ENCODE measurements around the gene CASKIN1. TPM values are rescaled to one million over a fixed set of nuclear protein-coding genes. Genes with fewer than 3 reads are reported as not detected.

Gene CASKIN1
- total and polyA plus RNA-seq, 2 of the 8 experiments (the other 6 are each of a cell fraction or from before 2014, with no cell fraction given), result 1.2 to 6.4 TPM

DNA sequence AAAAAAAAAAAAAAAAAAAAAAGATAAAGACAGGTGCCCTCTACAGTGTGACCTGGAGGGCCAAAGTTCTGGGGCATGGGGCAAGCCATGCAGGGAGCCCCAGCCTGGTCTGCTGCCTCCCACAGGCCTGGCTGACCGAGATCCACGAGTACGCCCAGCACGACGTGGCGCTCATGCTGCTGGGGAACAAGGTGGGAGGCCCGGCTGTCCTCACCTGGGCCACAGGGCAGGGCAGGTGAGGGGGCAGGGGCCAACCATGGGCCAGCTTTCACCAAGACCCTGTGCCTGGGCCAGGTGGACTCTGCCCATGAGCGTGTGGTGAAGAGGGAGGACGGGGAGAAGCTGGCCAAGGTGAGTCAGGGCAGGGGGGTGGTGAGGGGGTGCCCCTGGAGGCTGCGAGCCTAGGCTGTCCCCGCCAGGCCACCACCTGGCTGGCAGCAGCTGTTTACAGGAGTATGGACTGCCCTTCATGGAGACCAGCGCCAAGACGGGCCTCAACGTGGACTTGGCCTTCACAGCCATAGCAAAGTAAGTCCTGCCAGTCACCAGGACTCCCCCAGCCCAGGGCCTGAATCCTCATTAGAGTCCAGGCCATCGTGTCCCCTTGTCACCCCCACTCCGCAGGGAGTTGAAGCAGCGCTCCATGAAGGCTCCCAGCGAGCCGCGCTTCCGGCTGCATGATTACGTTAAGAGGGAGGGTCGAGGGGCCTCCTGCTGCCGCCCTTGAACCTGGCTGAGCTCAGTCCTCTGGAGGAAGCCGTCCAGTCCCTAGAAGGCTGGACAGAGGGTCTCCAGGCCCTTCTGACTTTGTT is 43.5 kb downstream of the CASKIN1 start:
- H3K4ac ChIP-seq (replicated peaks; ENCODE audit: insufficient read length, low read depth, low read length), result peak overlapping the region; percentile 4
- peak overlapping the region; percentile 87 for H2BK5ac ChIP-seq (ENCODE audit: low read depth, low read length)
- peaks cover 8% of the 10 kb centered on the region; the same call in 1 of the 2 replicates for H3K79me1 ChIP-seq (ENCODE audit: low read depth, low read length)
- H3K14ac ChIP-seq (ENCODE audit: insufficient read length), result no peak overlapping the region
- H3K4me2 ChIP-seq (ENCODE audit: insufficient read depth in 1 of 2, low read depth in 2 of 2, low read length in 2 of 2), result peak overlapping the region; percentile 94 to 97
- peak overlapping the region; percentile 70 to 97 (median 93); a peak in 6 of 7 replicates for H3K9ac ChIP-seq (replicated peaks in 1 of 4; ENCODE audit: extremely low read depth in 1 of 4, low read depth in 3 of 4, low read length in 3 of 4)
- peaks cover 3 to 49% (median 36%) of the 10 kb centered on the region in 4 experiments for H3K4me1 ChIP-seq (replicated peaks in 1 of 4; ENCODE audit: control insufficient read depth in 3 of 4, insufficient read depth in 4 of 4, low read length in 3 of 4)
- ChIA-PET CTCF (ENCODE audit: partially characterized antibody) (interaction anchor here (0.6 to 4.4 kb wide), 13 partner anchors 9 to 1436 kb away, joined by 3 to 24 read pairs (median 3); no protein-coding TSS in a partner anchor), POLR2A (ENCODE audit: partially characterized antibody) (interaction anchor here (0.8 to 15.0 kb wide), 35 partner anchors 10 to 378 kb away, joined by 3 to 312 read pairs (median 4); partner anchors contain the start of genes BRICD5, CEMP1, ECI1 and MLST8)
- H4K20me1 ChIP-seq (replicated peaks in 1 of 2; ENCODE audit: control insufficient read depth in 1 of 2, insufficient read depth in 2 of 2, low read length in 2 of 2), result peaks cover 19 to 57% of the 10 kb centered on the region in 2 experiments
- FAIRE-seq, result no peak
- DNase-seq (ENCODE audit: low read depth in 1 of 2, low spot score in 2 of 2), result no peak
- no peaks in the 10 kb centered on the region for H3K27me3 ChIP-seq (replicated peaks in 1 of 4; ENCODE audit: control insufficient read depth in 3 of 4, extremely low read depth in 1 of 4, insufficient read depth in 3 of 4, low read length in 3 of 4)
- peak overlapping the region; percentile 85 to 99 (median 95) for H3K4me3 ChIP-seq (ENCODE audit: extremely low read depth in 1 of 4, insufficient read depth in 2 of 4, low read depth in 3 of 4, low read length in 4 of 4)
- H4K8ac ChIP-seq (ENCODE audit: extremely low read depth, insufficient read depth, low read length), result peak overlapping the region; percentile 66
- no peak overlapping the region for H3K23ac ChIP-seq (ENCODE audit: insufficient read length)
- peak overlapping the region; percentile 56 for H3K56ac ChIP-seq (replicated peaks; ENCODE audit: insufficient read length, low read depth, low read length)
- H3K23me2 ChIP-seq (ENCODE audit: low read depth, low read length), result peaks cover 38% of the 10 kb centered on the region; the same call in 1 of the 2 replicates
- peak overlapping the region; percentile 31 for H4K5ac ChIP-seq (ENCODE audit: insufficient read length, low read depth, low read length)
- peak overlapping the region; percentile 62 for H3K27ac ChIP-seq (ENCODE audit: low read depth, low read length)
- no peak overlapping the region for H2BK120ac ChIP-seq (replicated peaks; ENCODE audit: low read depth, low read length)
- peak overlapping the region; percentile 88 for H3K18ac ChIP-seq (ENCODE audit: extremely low read depth, low read length)
- no peaks in the 10 kb centered on the region for H3K9me3 ChIP-seq (ENCODE audit: insufficient read depth in 2 of 2, low read depth in 1 of 2, low read length in 1 of 2)
- H3K36me3 ChIP-seq (ENCODE audit: control insufficient read depth in 2 of 4, insufficient read depth in 4 of 4, low read length in 3 of 4), result peaks cover 5 to 35% (median 13%) of the 10 kb centered on the region in 4 experiments; a peak in 7 of 8 replicates
- H3K79me2 ChIP-seq (ENCODE audit: control insufficient read depth in 1 of 2, insufficient read depth in 2 of 2, low read length in 2 of 2), result peaks cover 25 to 51% of the 10 kb centered on the region in 2 experiments
- 37% methylated on average over 25 of the region's 25 CpGs; no CpG with 5 or more reads in 1 of the 2 experiments for WGBS, 2 experiments (ENCODE audit: extremely low coverage in 1 of 2, insufficient coverage in 1 of 2, insufficient read length in 1 of 2, insufficient replicate concordance in 2 of 2, low coverage in 1 of 2, low lambda C conversion rate in 2 of 2, missing lambda C conversion rate in 1 of 2)
- H2BK12ac ChIP-seq (ENCODE audit: low read depth, low read length), result no peak overlapping the region
- H2AFZ ChIP-seq (ENCODE audit: low read length), result no peak overlapping the region
- H2BK20ac ChIP-seq (ENCODE audit: low read length), result no peak overlapping the region
- H2BK15ac ChIP-seq (ENCODE audit: low read length), result no peak overlapping the region
- H2AK5ac ChIP-seq (ENCODE audit: low read depth, low read length), result no peak overlapping the region
- H4K91ac ChIP-seq (replicated peaks; ENCODE audit: insufficient read length, low read length), result peak overlapping the region; percentile 35
- TF ChIP-seq FOSL1 (IDR thresholded peaks at IDR 0.05; ENCODE audit: insufficient read depth, low read depth, low read length) (no peak), BRCA1 (IDR thresholded peaks at IDR 0.05; ENCODE audit: low read depth, low read length) (no peak), SAP30 (IDR thresholded peaks at IDR 0.05; ENCODE audit: insufficient read depth, insufficient replicate concordance, low read length) (no peak), EZH2 (IDR thresholded peaks at IDR 0.05; ENCODE audit: low read depth, low read length, severe bottlenecking) (no peak), YY1 (IDR thresholded peaks at IDR 0.05; ENCODE audit: low read depth, low read length) (no peak), ZNF274 (IDR thresholded peaks at IDR 0.05; ENCODE audit: borderline replicate concordance, extremely low read depth, low read length) (no peak), SIX5 (IDR thresholded peaks at IDR 0.05; ENCODE audit: low read depth, low read length) (no peak), TAF7 (optimal IDR thresholded peaks at IDR 0.05; ENCODE audit: borderline replicate concordance, low read depth, low read length) (peak; percentile 58), CEBPB (IDR thresholded peaks at IDR 0.05; ENCODE audit: low read depth, low read length) (no peak)
- TF ChIP-seq, protein P1, sequence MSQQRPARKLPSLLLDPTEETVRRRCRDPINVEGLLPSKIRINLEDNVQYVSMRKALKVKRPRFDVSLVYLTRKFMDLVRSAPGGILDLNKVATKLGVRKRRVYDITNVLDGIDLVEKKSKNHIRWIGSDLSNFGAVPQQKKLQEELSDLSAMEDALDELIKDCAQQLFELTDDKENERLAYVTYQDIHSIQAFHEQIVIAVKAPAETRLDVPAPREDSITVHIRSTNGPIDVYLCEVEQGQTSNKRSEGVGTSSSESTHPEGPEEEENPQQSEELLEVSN (IDR thresholded peaks at IDR 0.05), result no peak

Measured in H1 (cell line).